Ascending aorta (tissue), 1 donor: Measurements from ENCODE around the gene GMPPB. TPM values are rescaled to one million over a fixed set of nuclear protein-coding genes. Genes with fewer than 3 reads are reported as not detected.

Source experiments
- total RNA-seq: library from RNA; depleted of rRNA; stranded (reverse); fragments of >200 nt; gene quantifications from one replicate; pipeline ENCODE4 v1.1.0, GENCODE V29; 2016

Gene GMPPB
- total RNA-seq, 1 donor from 2014 or later = 16.4 TPM

Other genes starting within 250 kb of the GMPPB start
- 0.85 TPM for gene BSN, start 169.5 kb downstream of the GMPPB start, total RNA-seq
- gene APEH, start 49.6 kb downstream of the GMPPB start, total RNA-seq = 79.5 TPM
- 12.6 TPM for gene MST1, start 34.5 kb downstream of the GMPPB start, total RNA-seq
- gene RNF123, start 34.4 kb downstream of the GMPPB start, total RNA-seq = 33.1 TPM
- gene AMIGO3, start 4.3 kb downstream of the GMPPB start, total RNA-seq = 0.43 TPM
- gene IP6K1, start 62.6 kb upstream of the GMPPB start, total RNA-seq = 33.8 TPM
- gene CDHR4, start 75.9 kb upstream of the GMPPB start, total RNA-seq = not detected
- gene INKA1, start 79.3 kb upstream of the GMPPB start, total RNA-seq = not detected
- 56.1 TPM for gene UBA7, start 90.0 kb upstream of the GMPPB start, total RNA-seq
- gene TRAIP, start 132.6 kb upstream of the GMPPB start, total RNA-seq = not detected
- not detected for gene CAMKV, start 146.0 kb upstream of the GMPPB start, total RNA-seq
- gene MST1R, start 179.9 kb upstream of the GMPPB start, total RNA-seq = not detected
- 13.0 TPM for gene MON1A, start 205.9 kb upstream of the GMPPB start, total RNA-seq
- gene RBM6, start 216.2 kb upstream of the GMPPB start, total RNA-seq = 84.7 TPM